Aorta (tissue), 5 donors: ENCODE data around the gene TIMMDC1. TPM values are rescaled to one million over a fixed set of nuclear protein-coding genes. Genes with fewer than 3 reads are reported as not detected.

Experiments used
- ATAC-seq: fragments of 200-7000 bp; cut with Tn5 transposase; one replicate; pipeline ENCODE4 v1.9.1; 2022; ENCODE audit warnings: moderate library complexity; ENCODE audit not compliant: low FRiP score
- DNase-seq, 2 donors: peaks; one replicate each; pipeline ENCODE4 v3.0.0-alpha.2; 2020
- H3K27ac ChIP-seq, 2 donors: one replicate each; pipeline ENCODE4 v1.5.1; 2013; ENCODE audit warnings: low read length in 2 of 2, mild to moderate bottlenecking in 2 of 2, moderate library complexity in 2 of 2, control low read depth in 1 of 2, inconsistent platforms in 1 of 2, low read depth in 1 of 2
- H3K27me3 ChIP-seq, 2 donors: one replicate each; pipeline ENCODE4 v1.6.1; 2013; ENCODE audit warnings: control low read depth in 1 of 2, low read length in 1 of 2, mild to moderate bottlenecking in 1 of 2, moderate library complexity in 1 of 2; ENCODE audit not compliant: insufficient read depth in 2 of 2, control insufficient read depth in 1 of 2
- H3K36me3 ChIP-seq, 2 donors: one replicate each; pipeline ENCODE4 v1.6.1; 2013; ENCODE audit warnings: control low read depth in 1 of 2, low read length in 1 of 2, mild to moderate bottlenecking in 1 of 2; ENCODE audit not compliant: insufficient read depth in 2 of 2, control insufficient read depth in 1 of 2
- H3K4me1 ChIP-seq, 2 donors: one replicate each; pipeline ENCODE4 v1.6.1; 2013; ENCODE audit warnings: low read length in 2 of 2, control low read depth in 1 of 2, mild to moderate bottlenecking in 1 of 2, moderate library complexity in 1 of 2; ENCODE audit not compliant: insufficient read depth in 2 of 2, control insufficient read depth in 1 of 2
- H3K4me3 ChIP-seq, 2 donors: one replicate each; pipeline ENCODE4 v1.5.1; 2013; ENCODE audit warnings: low read length in 2 of 2, control low read depth in 1 of 2, mild to moderate bottlenecking in 1 of 2
- H3K9me3 ChIP-seq: one replicate; pipeline ENCODE4 v1.6.1; 2013; ENCODE audit warnings: mild to moderate bottlenecking, low read length; ENCODE audit not compliant: control insufficient read depth
- WGBS, 2 donors: extraction: QIAGEN DNeasy Blood & Tissue Kit; methylation state at CpG; one replicate each; pipeline ENCODE4 v1.1.7; 2013; 5-methylcytosine and 5-hydroxymethylcytosine counted together
- intact Hi-C, 2 donors: fragments of 100-400 bp; cut with DNase I; formaldehyde crosslinking; loops; one replicate each; pipeline versions ENCODE4 v1.14.2 to v1.15.0; 2022
- polyA plus RNA-seq, 2 donors: library from polyadenylated mRNA; stranded (reverse); fragments of 200-250 nt; gene quantifications; one replicate each; pipeline ENCODE4 v1.2.3, GENCODE V29; 2013
- total RNA-seq, 2 donors: library from RNA; stranded (reverse); fragmentation: NEBNext Ultra II Directional; extraction: Animal tissue kit (Norgen Biotek cat#: 25700); gene quantifications; one replicate each; pipeline ENCODE4 v1.2.1, GENCODE V29; 2021
- donor health status: healthy with polysubstance abuse.
- donor health status: Bipolar disorder and iron deficiency.
- donor health status: DM: no; HTN: no; CAD: no.
- donor health status: DM: no; HTN: no; CAD: no.
- donor health status: DM: yes; HTN: yes; CAD: no.

The TIMMDC1 gene
- total and polyA plus RNA-seq, 4 donors = 44.6 to 83.5 (median 67.8) TPM

GRCh38 chr3:119500265-119500664 lies 1.9 kb downstream of the TIMMDC1 start:
- Histone ChIP-seq H3K27me3 (no peaks in the 10 kb centered on the region), H3K4me3 (no peak overlapping the region), H3K27ac (no peak overlapping the region), H3K9me3 (no peaks in the 10 kb centered on the region), H3K4me1 (peaks cover 0 to 4% of the 10 kb centered on the region in 2 donors), H3K36me3 (peaks cover 0 to 2% of the 10 kb centered on the region in 2 donors)
- 79 to 81% methylated on average over 4 of the region's 4 CpGs for WGBS, 2 donors
- intact Hi-C loops = loop anchor here in 1 of 2 donors (2.0 kb wide), 1 partner anchor 37 kb away; the partner anchor contains the start of gene TMEM39A
- ATAC-seq (no peak), DNase-seq (no peak)

GRCh38 chr3:119500901-119501300 lies 2.6 kb downstream of the TIMMDC1 start:
- Histone ChIP-seq H3K4me1 (peaks cover 0 to 4% of the 10 kb centered on the region in 2 donors), H3K4me3 (no peak overlapping the region), H3K27me3 (no peaks in the 10 kb centered on the region), H3K27ac (no peak overlapping the region), H3K9me3 (no peaks in the 10 kb centered on the region), H3K36me3 (peaks cover 0 to 2% of the 10 kb centered on the region in 2 donors)
- DNase-seq (no peak), ATAC-seq (no peak)
- WGBS, 2 donors = 27 to 41% methylated on average over 2 of the region's 2 CpGs
- intact Hi-C loops = loop anchor here in 1 of 2 donors (2.0 kb wide), 1 partner anchor 38 kb away; the partner anchor contains the start of gene TMEM39A

GRCh38 chr3:119506631-119507030 lies 8.3 kb downstream of the TIMMDC1 start:
- Histone ChIP-seq H3K27me3 (no peaks in the 10 kb centered on the region), H3K36me3 (peaks cover 2 to 4% of the 10 kb centered on the region in 2 donors), H3K4me1 (no peaks in the 10 kb centered on the region), H3K4me3 (no peak overlapping the region), H3K27ac (no peak overlapping the region), H3K9me3 (no peaks in the 10 kb centered on the region)
- no peak for ATAC-seq
- 81 to 86% methylated on average over 4 of the region's 4 CpGs for WGBS, 2 donors
- no peak for DNase-seq
- intact Hi-C loops = no loop called here

GRCh38 chr3:119507404-119507803 lies 9.1 kb downstream of the TIMMDC1 start:
- intact Hi-C loops = no loop called here
- ATAC-seq (no peak), DNase-seq (no peak)
- Histone ChIP-seq H3K4me3 (no peak overlapping the region), H3K4me1 (no peaks in the 10 kb centered on the region), H3K27ac (no peak overlapping the region), H3K36me3 (peaks cover 2 to 4% of the 10 kb centered on the region in 2 donors), H3K27me3 (no peaks in the 10 kb centered on the region), H3K9me3 (no peaks in the 10 kb centered on the region)
- 93 to 94% methylated on average over 2 of the region's 2 CpGs for WGBS, 2 donors

GRCh38 chr3:119508172-119508845 lies 10.0 kb downstream of the TIMMDC1 start:
- no peak overlapping the region for H3K27ac ChIP-seq
- no peaks in the 10 kb centered on the region for H3K9me3 ChIP-seq
- ATAC-seq (no peak), DNase-seq (no peak)
- no peak overlapping the region for H3K4me3 ChIP-seq
- H3K27me3 ChIP-seq = no peaks in the 10 kb centered on the region
- peaks cover 2% of the 10 kb centered on the region in 2 donors for H3K36me3 ChIP-seq
- intact Hi-C loops = no loop called here
- H3K4me1 ChIP-seq = no peaks in the 10 kb centered on the region
- 71 to 73% methylated on average over 1 of the region's 1 CpG for WGBS, 2 donors

- intact Hi-C loops = no loop called here
- H3K4me1 ChIP-seq = no peaks in the 10 kb centered on the region
- DNase-seq (no peak), ATAC-seq (no peak)
- peaks cover 2 to 4% of the 10 kb centered on the region in 2 donors for H3K36me3 ChIP-seq
- H3K27me3 ChIP-seq = no peaks in the 10 kb centered on the region
- no peak overlapping the region for H3K4me3 ChIP-seq
- no peaks in the 10 kb centered on the region for H3K9me3 ChIP-seq
- no peak overlapping the region for H3K27ac ChIP-seq
Measured at GRCh38 chr3:119510690-119511089, 12.3 kb downstream of the TIMMDC1 start.

GRCh38 chr3:119514637-119515036 lies 16.3 kb downstream of the TIMMDC1 start:
- intact Hi-C loops = no loop called here
- peaks cover 0 to 8% of the 10 kb centered on the region in 2 donors for H3K36me3 ChIP-seq
- no peaks in the 10 kb centered on the region for H3K4me1 ChIP-seq
- no peaks in the 10 kb centered on the region for H3K27me3 ChIP-seq
- H3K27ac ChIP-seq = no peak overlapping the region
- DNase-seq (no peak), ATAC-seq (no peak)
- WGBS, 2 donors = 78 to 96% methylated on average over 2 of the region's 2 CpGs
- H3K9me3 ChIP-seq = no peaks in the 10 kb centered on the region
- no peak overlapping the region for H3K4me3 ChIP-seq

- intact Hi-C loops = no loop called here
- Histone ChIP-seq H3K9me3 (no peaks in the 10 kb centered on the region), H3K36me3 (peaks cover 0 to 10% of the 10 kb centered on the region in 2 donors), H3K27me3 (no peaks in the 10 kb centered on the region), H3K27ac (no peak overlapping the region), H3K4me1 (no peaks in the 10 kb centered on the region), H3K4me3 (no peak overlapping the region)
- 63 to 65% methylated on average over 2 of the region's 2 CpGs for WGBS, 2 donors
- no peak for DNase-seq
- no peak for ATAC-seq
Measured at GRCh38 chr3:119517112-119517511, 18.8 kb downstream of the TIMMDC1 start.

- H3K9me3 ChIP-seq = no peaks in the 10 kb centered on the region
- intact Hi-C loops = no loop called here
- peaks cover 0 to 10% of the 10 kb centered on the region in 2 donors for H3K36me3 ChIP-seq
- H3K4me1 ChIP-seq = no peaks in the 10 kb centered on the region
- no peak overlapping the region for H3K4me3 ChIP-seq
- no peaks in the 10 kb centered on the region for H3K27me3 ChIP-seq
- ATAC-seq = no peak
- DNase-seq = no peak
- no peak overlapping the region for H3K27ac ChIP-seq
- WGBS, 2 donors = 89 to 100% methylated on average over 1 of the region's 1 CpG
Measured at GRCh38 chr3:119518026-119518425, 19.7 kb downstream of the TIMMDC1 start.
